A549 (cell line): ENCODE data around the gene RANBP3.

Experiments
- HDAC2 ChIP-seq: fragments of 200-600 bp; sonication (generic); IDR thresholded peaks from 2 replicates; pipeline ENCODE4 v1.6.1; 2016
- MAFK ChIP-seq: fragments of 450-650 bp; IDR thresholded peaks from 2 replicates; pipeline ENCODE4 v1.6.1; 2014; ENCODE audit not compliant: partially characterized antibody
- POLR2A ChIP-seq: IDR thresholded peaks from 2 replicates; pipeline ENCODE4 v1.6.1; 2012; ENCODE audit warnings: mild to moderate bottlenecking, low read length
- REST ChIP-seq: fragments of 200-600 bp; sonication (generic); IDR thresholded peaks from 2 replicates; pipeline ENCODE4 v1.6.1; 2016; ENCODE audit warnings: antibody characterized with exemption, mild to moderate bottlenecking, moderate library complexity
- SREBF2 ChIP-seq: fragments of 450-650 bp; IDR thresholded peaks from 2 replicates; pipeline ENCODE4 v1.6.1; 2014; ENCODE audit warnings: mild to moderate bottlenecking, moderate library complexity
- ZFP36 ChIP-seq: fragments of 450-650 bp; IDR thresholded peaks from 2 replicates; pipeline ENCODE4 v1.6.1; 2014; ENCODE audit warnings: borderline replicate concordance; ENCODE audit not compliant: partially characterized antibody
- TF ChIP-seq, protein P1 (sequence below): fragments of >200 bp; sonication (Bioruptor Twin); formaldehyde crosslinking; IDR thresholded peaks from 3 replicates; pipeline ENCODE4 v1.5.1; 2016
- TF ChIP-seq, protein P2 (sequence below): IDR thresholded peaks from 2 replicates; pipeline ENCODE4 v1.6.1; 2012
- TF ChIP-seq, protein P3 (sequence below): fragments of 450-650 bp; IDR thresholded peaks from 2 replicates; pipeline ENCODE4 v1.6.1; 2014; ENCODE audit warnings: antibody characterized with exemption

DNA sequence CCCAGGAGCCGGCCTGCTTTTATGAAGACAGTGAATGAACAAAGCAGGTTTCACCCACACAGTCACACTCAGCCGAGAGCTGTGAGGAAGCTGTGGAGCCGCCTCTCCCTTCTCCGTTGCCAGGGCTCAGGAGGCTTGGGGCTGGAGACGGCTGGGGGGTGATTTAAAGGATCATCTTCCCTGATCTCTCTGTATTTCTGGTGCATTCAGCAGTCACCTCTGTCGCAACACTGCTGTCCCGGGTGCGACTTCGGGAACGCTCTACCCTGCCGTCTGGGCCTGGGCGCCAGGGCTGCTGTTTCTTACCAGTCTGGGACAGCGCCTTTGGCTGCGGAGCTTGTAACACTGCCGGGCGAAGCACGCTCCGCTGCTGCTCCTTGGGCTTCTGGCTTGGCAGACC lies 45.8 kb downstream of the RANBP3 start:
- no peak for TF ChIP-seq SREBF2
- no peak for TF ChIP-seq HDAC2
- TF ChIP-seq MAFK, result no peak
- TF ChIP-seq, protein P1, sequence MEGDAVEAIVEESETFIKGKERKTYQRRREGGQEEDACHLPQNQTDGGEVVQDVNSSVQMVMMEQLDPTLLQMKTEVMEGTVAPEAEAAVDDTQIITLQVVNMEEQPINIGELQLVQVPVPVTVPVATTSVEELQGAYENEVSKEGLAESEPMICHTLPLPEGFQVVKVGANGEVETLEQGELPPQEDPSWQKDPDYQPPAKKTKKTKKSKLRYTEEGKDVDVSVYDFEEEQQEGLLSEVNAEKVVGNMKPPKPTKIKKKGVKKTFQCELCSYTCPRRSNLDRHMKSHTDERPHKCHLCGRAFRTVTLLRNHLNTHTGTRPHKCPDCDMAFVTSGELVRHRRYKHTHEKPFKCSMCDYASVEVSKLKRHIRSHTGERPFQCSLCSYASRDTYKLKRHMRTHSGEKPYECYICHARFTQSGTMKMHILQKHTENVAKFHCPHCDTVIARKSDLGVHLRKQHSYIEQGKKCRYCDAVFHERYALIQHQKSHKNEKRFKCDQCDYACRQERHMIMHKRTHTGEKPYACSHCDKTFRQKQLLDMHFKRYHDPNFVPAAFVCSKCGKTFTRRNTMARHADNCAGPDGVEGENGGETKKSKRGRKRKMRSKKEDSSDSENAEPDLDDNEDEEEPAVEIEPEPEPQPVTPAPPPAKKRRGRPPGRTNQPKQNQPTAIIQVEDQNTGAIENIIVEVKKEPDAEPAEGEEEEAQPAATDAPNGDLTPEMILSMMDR, result no peak
- TF ChIP-seq ZFP36, result no peak
- TF ChIP-seq, protein P2, sequence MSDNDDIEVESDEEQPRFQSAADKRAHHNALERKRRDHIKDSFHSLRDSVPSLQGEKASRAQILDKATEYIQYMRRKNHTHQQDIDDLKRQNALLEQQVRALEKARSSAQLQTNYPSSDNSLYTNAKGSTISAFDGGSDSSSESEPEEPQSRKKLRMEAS, result no peak
- TF ChIP-seq REST, result no peak
- TF ChIP-seq POLR2A, result no peak
- TF ChIP-seq, protein P3, sequence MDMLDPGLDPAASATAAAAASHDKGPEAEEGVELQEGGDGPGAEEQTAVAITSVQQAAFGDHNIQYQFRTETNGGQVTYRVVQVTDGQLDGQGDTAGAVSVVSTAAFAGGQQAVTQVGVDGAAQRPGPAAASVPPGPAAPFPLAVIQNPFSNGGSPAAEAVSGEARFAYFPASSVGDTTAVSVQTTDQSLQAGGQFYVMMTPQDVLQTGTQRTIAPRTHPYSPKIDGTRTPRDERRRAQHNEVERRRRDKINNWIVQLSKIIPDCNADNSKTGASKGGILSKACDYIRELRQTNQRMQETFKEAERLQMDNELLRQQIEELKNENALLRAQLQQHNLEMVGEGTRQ, result no peak
